GM12878 (cell line): ENCODE data around the gene TMEM253. TPM values are rescaled to one million over a fixed set of nuclear protein-coding genes. Genes with fewer than 3 reads are reported as not detected.

ENCODE experiments used
- ATAC-seq: fragments of 200-7000 bp; cut with Tn5 transposase; 3 replicates; pipeline ENCODE4 v1.9.1; 2020; ENCODE audit warnings: mild to moderate bottlenecking, moderate library complexity
- BruUV-seq: library from RNA; stranded (reverse); fragments of 400-500 nt; replicated peaks from 2 replicates; lab custom pipeline; 2021; lab: Mats Ljungman, UMichigan
- CTCF ChIA-PET: fragments of 300-600 bp; sonication (Branson Sonifier 250); formaldehyde crosslinking; extraction: SDS; loops from one replicate; lab custom pipeline; 2021; ENCODE audit warnings: inconsistent platforms; lab: Yijun Ruan, JAX
- POLR2A ChIA-PET: fragments of 350-600 bp; formaldehyde crosslinking; extraction: SDS; loops from one replicate; lab custom pipeline; 2021; ENCODE audit warnings: inconsistent platforms; lab: Charles Lee
- RAD21 ChIA-PET: fragments of 300-600 bp; sonication (Branson Sonifier 250); formaldehyde crosslinking; loops from one replicate; lab custom pipeline; 2023; ENCODE audit warnings: antibody characterized with exemption; ENCODE audit not compliant: unreplicated experiment; lab: Charles Lee
- SMC1A ChIA-PET: fragments of 300-600 bp; sonication (Branson Sonifier 250); formaldehyde crosslinking; loops from one replicate; lab custom pipeline; 2023; ENCODE audit not compliant: unreplicated experiment, uncharacterized antibody; lab: Charles Lee
- DNase-seq: peaks from one replicate; pipeline ENCODE4 v3.0.0-alpha.2; 2011; ENCODE audit warnings: low read depth, low spot score
- FAIRE-seq: peaks from 3 replicates; lab custom pipeline; 2011; peaks lifted over from hg19 to GRCh38; lab: Jason Lieb, UNC
- H2AFZ ChIP-seq: 2 replicates; pipeline ENCODE4 v1.6.0; 2011; ENCODE audit warnings: low read depth, low read length, control low read depth; ENCODE audit not compliant: control insufficient read depth
- H3K27ac ChIP-seq: 2 replicates; pipeline ENCODE4 v1.5.1; 2011; ENCODE audit warnings: control low read depth; ENCODE audit not compliant: control insufficient read depth, insufficient read depth
- H3K27me3 ChIP-seq, 2 experiments: replicated peaks in 1 of 2; 2 replicates each; pipeline versions ENCODE4 v1.6.0 to v1.6.1; 2011; ENCODE audit warnings: low read length in 1 of 2; ENCODE audit not compliant: control insufficient read depth in 2 of 2, insufficient read depth in 2 of 2
- H3K36me3 ChIP-seq, 2 experiments: 2 replicates each; pipeline ENCODE4 v1.5.1; 2011; ENCODE audit warnings: low read length in 1 of 2; ENCODE audit not compliant: control insufficient read depth in 2 of 2, insufficient read depth in 2 of 2
- H3K4me1 ChIP-seq: 2 replicates; pipeline ENCODE4 v1.6.1; 2011; ENCODE audit warnings: mild to moderate bottlenecking, low read length, moderate library complexity, mixed read lengths; ENCODE audit not compliant: control insufficient read depth, insufficient read depth
- H3K4me2 ChIP-seq: 2 replicates; pipeline ENCODE4 v1.6.0; 2011; ENCODE audit warnings: control low read depth; ENCODE audit not compliant: control insufficient read depth, insufficient read depth
- H3K4me3 ChIP-seq: fragments of 200-600 bp; sonication (generic); 2 replicates; pipeline ENCODE4 v1.5.1; 2016
- H3K79me2 ChIP-seq: 2 replicates; pipeline ENCODE4 v1.6.0; 2011; ENCODE audit warnings: low read length; ENCODE audit not compliant: control insufficient read depth, insufficient read depth
- H3K9ac ChIP-seq: 2 replicates; pipeline ENCODE4 v1.8.0; 2011; ENCODE audit warnings: low read length, control low read depth, mixed read lengths; ENCODE audit not compliant: control insufficient read depth, insufficient read depth
- H3K9me3 ChIP-seq: replicated peaks from 3 replicates; pipeline ENCODE4 v1.5.1; 2011; ENCODE audit warnings: mild to moderate bottlenecking, low read length; ENCODE audit not compliant: control insufficient read depth, insufficient read depth
- H4K20me1 ChIP-seq: 2 replicates; pipeline ENCODE4 v1.6.0; 2011; ENCODE audit not compliant: control insufficient read depth, insufficient read depth
- ASH2L ChIP-seq: fragments of 300-600, 200-600 bp; sonication (generic); IDR thresholded peaks from 2 replicates; pipeline ENCODE4 v1.6.1; 2017; ENCODE audit warnings: low read depth, mild to moderate bottlenecking, borderline replicate concordance
- CBX5 ChIP-seq: sonication (generic); IDR thresholded peaks from 2 replicates; pipeline ENCODE4 v1.6.1; 2016; ENCODE audit warnings: low read depth, moderate library complexity, mild to moderate bottlenecking, inconsistent platforms
- E4F1 ChIP-seq: fragments of 450-650 bp; IDR thresholded peaks from 2 replicates; pipeline ENCODE4 v1.6.1; 2018; ENCODE audit warnings: borderline replicate concordance, mild to moderate bottlenecking; ENCODE audit not compliant: partially characterized antibody
- ELK1 ChIP-seq: IDR thresholded peaks from 2 replicates; pipeline ENCODE4 v1.6.1; 2012; ENCODE audit warnings: low read depth, low read length, improper control_type of control experiment
- ESRRA ChIP-seq: IDR thresholded peaks from 2 replicates; pipeline ENCODE4 v1.6.1; 2012; ENCODE audit warnings: mild to moderate bottlenecking, low read length, improper control_type of control experiment
- IRF4 ChIP-seq: IDR thresholded peaks from 2 replicates; pipeline ENCODE4 v1.6.1; 2011; ENCODE audit warnings: low read depth, low read length
- NFIC ChIP-seq: IDR thresholded peaks from 2 replicates; pipeline ENCODE4 v1.6.1; 2012; ENCODE audit warnings: low read depth, mild to moderate bottlenecking, inconsistent platforms, low read length, moderate library complexity
- NFYB ChIP-seq: IDR thresholded peaks from 2 replicates; pipeline ENCODE4 v1.6.1; 2011; ENCODE audit warnings: low read depth, mild to moderate bottlenecking, low read length, improper control_type of control experiment, moderate library complexity; ENCODE audit not compliant: insufficient read depth
- PML ChIP-seq: IDR thresholded peaks from 2 replicates; pipeline ENCODE4 v1.6.1; 2012; ENCODE audit warnings: low read length, inconsistent platforms
- WGBS: methylation state at CpG from one replicate; pipeline ENCODE4 v1.1.6; 2016; ENCODE audit warnings: low lambda C conversion rate; ENCODE audit not compliant: insufficient replicate concordance, insufficient coverage; ENCODE audit errors: missing lambda C conversion rate; 5-methylcytosine and 5-hydroxymethylcytosine counted together
- in situ Hi-C: fragments of 300-500 bp; cut with MboI; formaldehyde crosslinking; loops from 9 replicates; pipeline ENCODE4 v1.14.3; 2018; ENCODE audit warnings: mixed read lengths
- intact Hi-C: fragments of 100-400 bp; cut with micrococcal nuclease; formaldehyde crosslinking; loops from one replicate; pipeline ENCODE4 v1.14.2; 2022; ENCODE audit not compliant: unreplicated experiment
- polyA plus RNA-seq, 11 experiments: library from polyadenylated mRNA; depleted of rRNA in 4 of 11; unstranded in 6 of 11; stranded (reverse) in 5 of 11; fragments of >200 nt; fragmentation: Nextera tagmentation in 4 of 11; fragmentation: Illumina TruSeq in 1 of 11; extraction: Ambion mirVana in 4 of 11; extraction: Trizol in 1 of 11; gene quantifications; 1 replicate in 1 of 11; 2 replicates in 10 of 11; pipeline versions ENCODE4 v1.2.1 to v1.2.3, GENCODE V29; 2011 to 2016; ENCODE audit warnings: inconsistent platforms in 2 of 11, missing spikeins in 2 of 11, low read depth in 1 of 11
- total RNA-seq, 4 experiments: library from RNA; depleted of rRNA in 3 of 4; stranded (reverse); fragments of >200 nt in 3 of 4; fragmentation: Illumina TruSeq in 1 of 4; extraction: Trizol in 1 of 4; gene quantifications; 2 replicates each; pipeline versions ENCODE4 v1.2.1 to v1.2.3, GENCODE V29; 2013 to 2021
- TF ChIP-seq, protein P1 (sequence below): fragments of 150-350 bp; IDR thresholded peaks from 2 replicates; pipeline ENCODE4 v1.6.1; 2014; ENCODE audit warnings: mild to moderate bottlenecking, low read depth, low read length

TMEM253 gene
- total and polyA plus RNA-seq, 10 of the 15 experiments (the other 5 are each of a cell fraction or from before 2014, with no cell fraction given): 0.11 to 0.48 TPM; not detected in 8

DNA sequence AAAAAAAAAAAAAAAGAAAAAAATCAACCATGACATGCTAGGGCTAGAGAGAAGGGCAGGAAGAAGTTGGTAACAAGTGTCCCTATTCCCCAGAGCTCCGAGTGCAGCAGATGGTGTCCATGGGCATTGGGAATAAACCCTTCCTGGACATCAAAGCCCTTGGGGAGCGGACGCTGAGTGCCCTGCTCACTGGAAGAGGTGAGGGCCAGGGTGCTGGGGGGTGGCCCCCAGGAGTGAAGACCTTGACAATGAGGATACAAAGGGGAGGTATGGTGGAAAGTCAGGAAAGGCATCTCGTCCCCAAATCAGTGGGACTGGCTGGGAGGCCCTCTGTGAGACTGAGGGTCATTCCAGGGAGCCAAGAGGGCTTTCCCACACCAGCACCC is 14.0 kb upstream of the TMEM253 start:
- SMC1A ChIA-PET: no interaction called here
- no peak overlapping the region for H3K4me2 ChIP-seq
- H2AFZ ChIP-seq: no peak overlapping the region
- in situ Hi-C loops (no loop called here), intact Hi-C loops (no loop called here)
- ATAC-seq: no peak
- no peaks in the 10 kb centered on the region for H3K9me3 ChIP-seq
- H3K27ac ChIP-seq: no peak overlapping the region
- H3K9ac ChIP-seq: no peak overlapping the region
- no peak overlapping the region for H3K4me3 ChIP-seq
- no peaks in the 10 kb centered on the region for H3K4me1 ChIP-seq
- no peaks in the 10 kb centered on the region for H3K36me3 ChIP-seq
- BruUV-seq: no TSS peak
- no peak for DNase-seq
- POLR2A ChIA-PET: no interaction called here
- RAD21 ChIA-PET: interaction anchor here (0.7 to 1.2 kb wide), 2 partner anchors 19 to 22 kb away, joined by 4 read pairs; no protein-coding TSS in a partner anchor
- TF ChIP-seq ESRRA: no peak
- no peak for TF ChIP-seq ASH2L
- TF ChIP-seq NFYB: no peak
- no peak for TF ChIP-seq ELK1
- TF ChIP-seq E4F1: no peak
- TF ChIP-seq CBX5: no peak
- no peak for TF ChIP-seq NFIC
- TF ChIP-seq IRF4: no peak
- no peak for TF ChIP-seq PML
- TF ChIP-seq, protein P1, sequence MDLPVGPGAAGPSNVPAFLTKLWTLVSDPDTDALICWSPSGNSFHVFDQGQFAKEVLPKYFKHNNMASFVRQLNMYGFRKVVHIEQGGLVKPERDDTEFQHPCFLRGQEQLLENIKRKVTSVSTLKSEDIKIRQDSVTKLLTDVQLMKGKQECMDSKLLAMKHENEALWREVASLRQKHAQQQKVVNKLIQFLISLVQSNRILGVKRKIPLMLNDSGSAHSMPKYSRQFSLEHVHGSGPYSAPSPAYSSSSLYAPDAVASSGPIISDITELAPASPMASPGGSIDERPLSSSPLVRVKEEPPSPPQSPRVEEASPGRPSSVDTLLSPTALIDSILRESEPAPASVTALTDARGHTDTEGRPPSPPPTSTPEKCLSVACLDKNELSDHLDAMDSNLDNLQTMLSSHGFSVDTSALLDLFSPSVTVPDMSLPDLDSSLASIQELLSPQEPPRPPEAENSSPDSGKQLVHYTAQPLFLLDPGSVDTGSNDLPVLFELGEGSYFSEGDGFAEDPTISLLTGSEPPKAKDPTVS: no peak
- H4K20me1 ChIP-seq: no peaks in the 10 kb centered on the region
- no peaks in the 10 kb centered on the region for H3K79me2 ChIP-seq
- no peak for FAIRE-seq
- CTCF ChIA-PET: interaction anchor here (1.3 to 5.6 kb wide), 8 partner anchors 8 to 229 kb away, joined by 3 to 61 read pairs (median 4); partner anchors contain the start of genes ARHGEF40 and TMEM253
- no peaks in the 10 kb centered on the region for H3K27me3 ChIP-seq
- WGBS: 45% methylated on average over 4 of the region's 4 CpGs
